Measurements from ENCODE around the gene SLC27A4. TPM values are rescaled to one million over a fixed set of nuclear protein-coding genes. Genes with fewer than 3 reads are reported as not detected.

SLC27A4 gene
- total and polyA plus RNA-seq, 2 donors (not counting 1 experiment from before 2014, with no cell fraction given) = 10.0 to 12.9 TPM

DNA sequence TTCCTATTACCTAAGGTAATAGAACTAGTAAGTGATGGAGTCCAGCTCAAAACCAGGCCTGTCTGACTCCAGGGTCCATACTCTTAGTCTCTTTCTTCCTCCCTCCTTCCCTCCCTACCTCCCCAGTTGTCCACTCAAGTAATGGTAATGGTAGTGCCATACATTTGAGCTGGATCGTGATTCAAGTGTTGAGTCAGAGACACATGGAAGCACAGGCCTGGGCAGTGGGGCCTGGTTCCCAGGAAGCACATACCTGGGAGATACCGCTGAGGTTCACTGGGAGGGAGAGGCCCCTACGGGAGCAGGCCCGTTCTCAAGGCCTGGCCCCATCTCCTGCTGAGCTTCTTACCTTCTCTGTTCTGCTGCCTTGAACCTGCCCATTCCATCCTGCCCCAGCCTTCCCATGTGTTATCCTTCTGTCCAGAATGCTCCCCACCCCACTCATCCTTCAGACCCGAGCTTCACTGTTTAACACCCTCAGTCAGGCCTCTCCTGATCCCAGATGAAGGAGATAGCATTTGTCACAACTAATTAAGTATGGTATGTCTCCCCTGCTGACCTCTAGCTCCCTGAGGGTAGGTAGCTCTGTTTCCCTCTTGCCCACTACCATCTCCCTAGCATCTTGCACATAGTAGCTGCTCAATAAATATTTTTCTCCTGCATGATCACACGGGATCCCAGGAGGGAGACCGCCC lies 44.6 kb downstream of the SLC27A4 start:
- Mint-ChIP-seq H3K4me1 (peaks cover 2% of the 10 kb centered on the region), H3K4me3 (no peak overlapping the region), H3K27me3 (no peaks in the 10 kb centered on the region), H3K27ac (no peak overlapping the region), H3K9me3 (ENCODE audit: insufficient read depth) (no peaks in the 10 kb centered on the region)
- Histone ChIP-seq H4K20me1 (ENCODE audit: control insufficient read depth, insufficient read depth, low read length, poor library complexity, severe bottlenecking) (peaks cover 54% of the 10 kb centered on the region), H3K4me3 (ENCODE audit: control extremely low read depth in 1 of 5, extremely low read depth in 1 of 5, insufficient read depth in 1 of 5, low read depth in 2 of 5, low read length in 4 of 5) (no peak overlapping the region), H3K27ac (ENCODE audit: low read length in 2 of 2) (no peak overlapping the region), H3K79me2 (ENCODE audit: control insufficient read depth, insufficient read depth, low read length) (peaks cover 23% of the 10 kb centered on the region), H3K4me2 (replicated peaks; ENCODE audit: low read depth, low read length, poor library complexity, severe bottlenecking) (no peak overlapping the region), H3K27me3 (replicated peaks in 1 of 4; ENCODE audit: control extremely low read depth in 1 of 4, control insufficient read depth in 3 of 4, insufficient read depth in 4 of 4, low read length in 3 of 4) (no peaks in the 10 kb centered on the region), H3K4me1 (ENCODE audit: control insufficient read depth in 2 of 2, insufficient read depth in 2 of 2, low read length in 2 of 2) (no peaks in the 10 kb centered on the region), H3K36me3 (replicated peaks in 1 of 2; ENCODE audit: control extremely low read depth in 1 of 2, control insufficient read depth in 1 of 2, extremely low read depth in 1 of 2, insufficient read depth in 2 of 2, low read length in 1 of 2) (peaks cover 1 to 72% of the 10 kb centered on the region in 2 experiments), H3K9me3 (ENCODE audit: control extremely low read depth in 1 of 3, control insufficient read depth in 2 of 3, insufficient read depth in 1 of 3, low read length in 2 of 3) (no peaks in the 10 kb centered on the region), H3K9ac (ENCODE audit: low read length) (no peak overlapping the region), H2AFZ (ENCODE audit: insufficient read depth, low read depth, low read length, poor library complexity, severe bottlenecking) (no peak overlapping the region)
- ChIA-PET POLR2A (no interaction called here), CTCF (interaction anchor here (1.2 kb wide), 1 partner anchor 43 kb away, joined by 3 read pairs; no protein-coding TSS in a partner anchor)
- TF ChIP-seq, protein P1, sequence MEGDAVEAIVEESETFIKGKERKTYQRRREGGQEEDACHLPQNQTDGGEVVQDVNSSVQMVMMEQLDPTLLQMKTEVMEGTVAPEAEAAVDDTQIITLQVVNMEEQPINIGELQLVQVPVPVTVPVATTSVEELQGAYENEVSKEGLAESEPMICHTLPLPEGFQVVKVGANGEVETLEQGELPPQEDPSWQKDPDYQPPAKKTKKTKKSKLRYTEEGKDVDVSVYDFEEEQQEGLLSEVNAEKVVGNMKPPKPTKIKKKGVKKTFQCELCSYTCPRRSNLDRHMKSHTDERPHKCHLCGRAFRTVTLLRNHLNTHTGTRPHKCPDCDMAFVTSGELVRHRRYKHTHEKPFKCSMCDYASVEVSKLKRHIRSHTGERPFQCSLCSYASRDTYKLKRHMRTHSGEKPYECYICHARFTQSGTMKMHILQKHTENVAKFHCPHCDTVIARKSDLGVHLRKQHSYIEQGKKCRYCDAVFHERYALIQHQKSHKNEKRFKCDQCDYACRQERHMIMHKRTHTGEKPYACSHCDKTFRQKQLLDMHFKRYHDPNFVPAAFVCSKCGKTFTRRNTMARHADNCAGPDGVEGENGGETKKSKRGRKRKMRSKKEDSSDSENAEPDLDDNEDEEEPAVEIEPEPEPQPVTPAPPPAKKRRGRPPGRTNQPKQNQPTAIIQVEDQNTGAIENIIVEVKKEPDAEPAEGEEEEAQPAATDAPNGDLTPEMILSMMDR (IDR thresholded peaks at IDR 0.05) = no peak
- TF ChIP-seq EZH2 (IDR thresholded peaks at IDR 0.05; ENCODE audit: borderline replicate concordance, insufficient read depth, low read depth, low read length, poor library complexity, severe bottlenecking) = no peak
- DNase-seq = no peak
- ATAC-seq (ENCODE audit: low read depth) = no peak
- intact Hi-C loops (cut with micrococcal nuclease) = no loop called here
- WGBS (ENCODE audit: insufficient coverage) = 98% methylated on average over 4 of the region's 7 CpGs
